Neural cell (in vitro differentiated cells): ENCODE data around the gene ITGB3. TPM values are rescaled to one million over a fixed set of nuclear protein-coding genes. Genes with fewer than 3 reads are reported as not detected.

Experiments used
- H2AFZ ChIP-seq: fragments of 200-600, 300-800 bp; sonication (generic), shearing (Covaris generic); 2 replicates; pipeline ENCODE4 v1.6.0; 2014; ENCODE audit warnings: low read depth, mild to moderate bottlenecking, antibody characterized with exemption, low read length, moderate library complexity
- H3F3A ChIP-seq: fragments of 200-600 bp; shearing (Covaris generic); 2 replicates; pipeline ENCODE4 v1.6.1; 2016; ENCODE audit warnings: mild to moderate bottlenecking, moderate library complexity, mixed read lengths, antibody characterized with exemption, low read length; ENCODE audit not compliant: insufficient read depth, poor library complexity, severe bottlenecking
- H3K27ac ChIP-seq: fragments of 200-600, 300-800 bp; sonication (generic), shearing (Covaris generic); 2 replicates; pipeline ENCODE4 v1.5.1; 2014; ENCODE audit warnings: mild to moderate bottlenecking, low read length, moderate library complexity
- H3K27me3 ChIP-seq: fragments of 300-800, 200-600 bp; sonication (generic), shearing (Covaris generic); 2 replicates; pipeline ENCODE4 v1.6.0; 2014; ENCODE audit warnings: mild to moderate bottlenecking, low read depth, low read length, moderate library complexity; ENCODE audit not compliant: insufficient read depth
- H3K36me3 ChIP-seq: fragments of 300-800, 200-600 bp; sonication (generic), shearing (Covaris generic); 2 replicates; pipeline ENCODE4 v1.5.1; 2014; ENCODE audit warnings: mild to moderate bottlenecking, antibody characterized with exemption, low read length, moderate library complexity; ENCODE audit not compliant: insufficient read depth
- H3K4me2 ChIP-seq: fragments of 300-800, 200-600 bp; sonication (generic), shearing (Covaris generic); 2 replicates; pipeline ENCODE4 v1.6.0; 2014; ENCODE audit warnings: mild to moderate bottlenecking, low read length
- H3K4me3 ChIP-seq: fragments of 300-800, 200-600 bp; sonication (generic), shearing (Covaris generic); 2 replicates; pipeline ENCODE4 v1.5.1; 2014; ENCODE audit warnings: mild to moderate bottlenecking, low read length, moderate library complexity
- H3K79me2 ChIP-seq: fragments of 200-600 bp; shearing (Covaris generic); replicated peaks from 2 replicates; pipeline ENCODE4 v1.6.0; 2014; ENCODE audit warnings: mild to moderate bottlenecking, low read length, moderate library complexity; ENCODE audit not compliant: insufficient read depth
- H3K9ac ChIP-seq: fragments of 300-800, 200-600 bp; sonication (generic), shearing (Covaris generic); 2 replicates; pipeline ENCODE4 v1.6.1; 2016; ENCODE audit warnings: mild to moderate bottlenecking, low read length, mixed read lengths
- H3K9me2 ChIP-seq: fragments of 200-600 bp; shearing (Covaris generic); 2 replicates; pipeline ENCODE4 v1.6.1; 2016; ENCODE audit warnings: mild to moderate bottlenecking, low read length, mixed read lengths; ENCODE audit not compliant: insufficient read depth
- H3K9me3 ChIP-seq: fragments of 200-600, 300-800 bp; sonication (generic), shearing (Covaris generic); 2 replicates; pipeline ENCODE4 v1.6.1; 2016; ENCODE audit warnings: mild to moderate bottlenecking, mixed run types, low read length, moderate library complexity, mixed read lengths
- H4K20me1 ChIP-seq: fragments of 200-600 bp; shearing (Covaris generic); 2 replicates; pipeline ENCODE4 v1.6.1; 2016; ENCODE audit warnings: mild to moderate bottlenecking, mixed run types; ENCODE audit not compliant: insufficient read depth
- EP300 ChIP-seq: fragments of 450-650 bp; conservative IDR thresholded peaks from 2 replicates; pipeline ENCODE4 v1.6.1; 2014; ENCODE audit warnings: antibody characterized with exemption, mild to moderate bottlenecking, moderate library complexity; ENCODE audit not compliant: poor library complexity, severe bottlenecking
- EZH2 ChIP-seq: fragments of 200-600, 300-800 bp; shearing (Covaris generic), sonication (generic); IDR thresholded peaks from 2 replicates; pipeline ENCODE4 v1.6.1; 2014; ENCODE audit warnings: antibody characterized with exemption, low read length, borderline replicate concordance, mild to moderate bottlenecking; ENCODE audit not compliant: insufficient read depth, poor library complexity, severe bottlenecking
- MXI1 ChIP-seq: fragments of 450-650 bp; conservative IDR thresholded peaks from 2 replicates; pipeline ENCODE4 v1.6.1; 2014; ENCODE audit warnings: antibody characterized with exemption, mild to moderate bottlenecking; ENCODE audit not compliant: poor library complexity, severe bottlenecking
- POLR2AphosphoS5 ChIP-seq: IDR thresholded peaks from 2 replicates; pipeline ENCODE4 v1.6.1; 2012
- RAD21 ChIP-seq: fragments of 450-650 bp; conservative IDR thresholded peaks from 2 replicates; pipeline ENCODE4 v1.6.1; 2014; ENCODE audit warnings: antibody characterized with exemption, mild to moderate bottlenecking, moderate library complexity
- SMC3 ChIP-seq: fragments of 450-650 bp; conservative IDR thresholded peaks from 2 replicates; pipeline ENCODE4 v1.6.1; 2014; ENCODE audit warnings: antibody characterized with exemption, mild to moderate bottlenecking, moderate library complexity; ENCODE audit not compliant: poor library complexity
- TAF1 ChIP-seq: IDR thresholded peaks from 2 replicates; pipeline ENCODE4 v1.6.1; 2012; ENCODE audit warnings: low read depth
- polyA plus RNA-seq: library from polyadenylated mRNA; depleted of rRNA; stranded (reverse); fragments of >200 nt; gene quantifications from 2 replicates; pipeline ENCODE4 v1.2.3, GENCODE V29; 2014
- TF ChIP-seq, protein P1 (sequence below): IDR thresholded peaks from 2 replicates; pipeline ENCODE4 v1.6.1; 2012; ENCODE audit warnings: borderline replicate concordance
- TF ChIP-seq, protein P2 (sequence below): fragments of 450-650 bp; IDR thresholded peaks from 2 replicates; pipeline ENCODE4 v1.5.1; 2014; ENCODE audit warnings: antibody characterized with exemption, mild to moderate bottlenecking, moderate library complexity; ENCODE audit not compliant: poor library complexity, severe bottlenecking

ITGB3 gene
- polyA plus RNA-seq, 1 donor from 2014 or later: not detected

DNA sequence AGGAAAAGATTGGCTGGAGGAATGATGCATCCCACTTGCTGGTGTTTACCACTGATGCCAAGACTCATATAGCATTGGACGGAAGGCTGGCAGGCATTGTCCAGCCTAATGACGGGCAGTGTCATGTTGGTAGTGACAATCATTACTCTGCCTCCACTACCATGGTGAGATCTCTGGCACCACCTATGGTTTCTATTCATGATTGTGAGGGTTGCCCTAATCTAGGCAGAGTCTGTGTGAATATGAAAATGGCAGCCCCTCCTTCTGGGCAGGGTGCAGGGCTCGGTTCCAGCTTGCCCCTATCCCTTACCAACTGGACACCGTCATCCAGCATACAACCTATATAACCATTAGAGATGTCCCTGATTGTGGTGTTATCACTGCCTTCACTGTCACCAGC, 33.4 kb downstream of the ITGB3 start:
- Histone ChIP-seq H2AFZ (no peak overlapping the region), H4K20me1 (no peaks in the 10 kb centered on the region), H3K27me3 (no peaks in the 10 kb centered on the region), H3K4me2 (no peak overlapping the region), H3K27ac (no peak overlapping the region), H3K36me3 (no peaks in the 10 kb centered on the region), H3K9me2 (no peaks in the 10 kb centered on the region), H3K9ac (no peak overlapping the region), H3K9me3 (no peaks in the 10 kb centered on the region), H3K79me2 (no peaks in the 10 kb centered on the region), H3K4me3 (no peak overlapping the region), H3F3A (no peaks in the 10 kb centered on the region)
- no peak for TF ChIP-seq POLR2AphosphoS5
- no peak for TF ChIP-seq SMC3
- TF ChIP-seq RAD21: no peak
- TF ChIP-seq, protein P1, sequence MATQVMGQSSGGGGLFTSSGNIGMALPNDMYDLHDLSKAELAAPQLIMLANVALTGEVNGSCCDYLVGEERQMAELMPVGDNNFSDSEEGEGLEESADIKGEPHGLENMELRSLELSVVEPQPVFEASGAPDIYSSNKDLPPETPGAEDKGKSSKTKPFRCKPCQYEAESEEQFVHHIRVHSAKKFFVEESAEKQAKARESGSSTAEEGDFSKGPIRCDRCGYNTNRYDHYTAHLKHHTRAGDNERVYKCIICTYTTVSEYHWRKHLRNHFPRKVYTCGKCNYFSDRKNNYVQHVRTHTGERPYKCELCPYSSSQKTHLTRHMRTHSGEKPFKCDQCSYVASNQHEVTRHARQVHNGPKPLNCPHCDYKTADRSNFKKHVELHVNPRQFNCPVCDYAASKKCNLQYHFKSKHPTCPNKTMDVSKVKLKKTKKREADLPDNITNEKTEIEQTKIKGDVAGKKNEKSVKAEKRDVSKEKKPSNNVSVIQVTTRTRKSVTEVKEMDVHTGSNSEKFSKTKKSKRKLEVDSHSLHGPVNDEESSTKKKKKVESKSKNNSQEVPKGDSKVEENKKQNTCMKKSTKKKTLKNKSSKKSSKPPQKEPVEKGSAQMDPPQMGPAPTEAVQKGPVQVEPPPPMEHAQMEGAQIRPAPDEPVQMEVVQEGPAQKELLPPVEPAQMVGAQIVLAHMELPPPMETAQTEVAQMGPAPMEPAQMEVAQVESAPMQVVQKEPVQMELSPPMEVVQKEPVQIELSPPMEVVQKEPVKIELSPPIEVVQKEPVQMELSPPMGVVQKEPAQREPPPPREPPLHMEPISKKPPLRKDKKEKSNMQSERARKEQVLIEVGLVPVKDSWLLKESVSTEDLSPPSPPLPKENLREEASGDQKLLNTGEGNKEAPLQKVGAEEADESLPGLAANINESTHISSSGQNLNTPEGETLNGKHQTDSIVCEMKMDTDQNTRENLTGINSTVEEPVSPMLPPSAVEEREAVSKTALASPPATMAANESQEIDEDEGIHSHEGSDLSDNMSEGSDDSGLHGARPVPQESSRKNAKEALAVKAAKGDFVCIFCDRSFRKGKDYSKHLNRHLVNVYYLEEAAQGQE: no peak
- TF ChIP-seq EP300: no peak
- TF ChIP-seq EZH2: no peak
- no peak for TF ChIP-seq MXI1
- TF ChIP-seq, protein P2, sequence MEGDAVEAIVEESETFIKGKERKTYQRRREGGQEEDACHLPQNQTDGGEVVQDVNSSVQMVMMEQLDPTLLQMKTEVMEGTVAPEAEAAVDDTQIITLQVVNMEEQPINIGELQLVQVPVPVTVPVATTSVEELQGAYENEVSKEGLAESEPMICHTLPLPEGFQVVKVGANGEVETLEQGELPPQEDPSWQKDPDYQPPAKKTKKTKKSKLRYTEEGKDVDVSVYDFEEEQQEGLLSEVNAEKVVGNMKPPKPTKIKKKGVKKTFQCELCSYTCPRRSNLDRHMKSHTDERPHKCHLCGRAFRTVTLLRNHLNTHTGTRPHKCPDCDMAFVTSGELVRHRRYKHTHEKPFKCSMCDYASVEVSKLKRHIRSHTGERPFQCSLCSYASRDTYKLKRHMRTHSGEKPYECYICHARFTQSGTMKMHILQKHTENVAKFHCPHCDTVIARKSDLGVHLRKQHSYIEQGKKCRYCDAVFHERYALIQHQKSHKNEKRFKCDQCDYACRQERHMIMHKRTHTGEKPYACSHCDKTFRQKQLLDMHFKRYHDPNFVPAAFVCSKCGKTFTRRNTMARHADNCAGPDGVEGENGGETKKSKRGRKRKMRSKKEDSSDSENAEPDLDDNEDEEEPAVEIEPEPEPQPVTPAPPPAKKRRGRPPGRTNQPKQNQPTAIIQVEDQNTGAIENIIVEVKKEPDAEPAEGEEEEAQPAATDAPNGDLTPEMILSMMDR: no peak
- no peak for TF ChIP-seq TAF1

DNA sequence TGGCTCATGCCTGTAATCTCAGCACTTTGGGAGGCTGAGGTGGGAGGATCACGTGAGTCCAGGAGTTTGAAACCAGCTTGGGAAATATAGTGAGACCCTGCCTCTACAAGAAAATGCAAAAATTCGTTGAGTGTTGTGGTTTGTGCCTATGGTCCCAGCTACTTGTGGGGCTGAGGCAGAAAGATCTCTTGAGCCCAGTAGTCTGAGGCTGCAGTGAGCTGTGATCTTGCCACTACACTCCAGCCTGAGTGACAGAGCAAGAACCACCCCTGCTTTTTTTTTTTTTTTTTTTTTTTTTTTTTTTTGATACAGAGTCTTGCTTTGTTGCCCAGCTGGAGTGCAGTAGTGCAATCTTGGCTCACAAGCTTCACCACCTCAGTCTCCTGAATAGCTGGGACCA, 34.0 kb downstream of the ITGB3 start:
- H3K4me2 ChIP-seq: no peak overlapping the region
- no peaks in the 10 kb centered on the region for H3K27me3 ChIP-seq
- H3K4me3 ChIP-seq: no peak overlapping the region
- no peak overlapping the region for H2AFZ ChIP-seq
- no peaks in the 10 kb centered on the region for H4K20me1 ChIP-seq
- no peaks in the 10 kb centered on the region for H3K9me2 ChIP-seq
- no peaks in the 10 kb centered on the region for H3K36me3 ChIP-seq
- no peak overlapping the region for H3K9ac ChIP-seq
- no peaks in the 10 kb centered on the region for H3K79me2 ChIP-seq
- TF ChIP-seq RAD21 (no peak), TAF1 (no peak), POLR2AphosphoS5 (no peak), EZH2 (no peak)
- H3K27ac ChIP-seq: no peak overlapping the region
- H3F3A ChIP-seq: no peaks in the 10 kb centered on the region
- no peaks in the 10 kb centered on the region for H3K9me3 ChIP-seq
